Endothelial cell of umbilical vein (primary cell): ENCODE results near the gene DCDC1. TPM values are rescaled to one million over a fixed set of nuclear protein-coding genes. Genes with fewer than 3 reads are reported as not detected.

Experiments used
- BruUV-seq: library from RNA; stranded (reverse); fragments of 400-500 nt; replicated peaks from 2 replicates; lab custom pipeline; 2021; lab: Mats Ljungman, UMichigan
- CTCF ChIA-PET: fragments of 300-600, 350-600 bp; sonication (Branson Sonifier 250); formaldehyde crosslinking; loops from one replicate; lab custom pipeline; 2021; ENCODE audit warnings: antibody characterized with exemption, inconsistent platforms; lab: Charles Lee
- POLR2A ChIA-PET: fragments of 300-600, 350-600 bp; sonication (Branson Sonifier 250); formaldehyde crosslinking; loops from one replicate; lab custom pipeline; 2021; ENCODE audit warnings: antibody characterized with exemption, inconsistent platforms; lab: Charles Lee
- DNase-seq: peaks from one replicate; pipeline ENCODE4 v3.0.0-alpha.2; 2011; ENCODE audit warnings: low read depth, low spot score
- FAIRE-seq: peaks from 2 replicates; lab custom pipeline; 2011; peaks lifted over from hg19 to GRCh38; lab: Jason Lieb, UNC
- H2AFZ ChIP-seq: 2 replicates; pipeline ENCODE4 v1.6.0; 2012; ENCODE audit warnings: low read depth, low read length, control low read depth, inconsistent platforms
- H3K27ac ChIP-seq: 2 replicates; pipeline ENCODE4 v1.5.1; 2011; ENCODE audit warnings: low read depth, mild to moderate bottlenecking, control low read depth, low read length, moderate library complexity; ENCODE audit not compliant: insufficient read depth
- H3K27me3 ChIP-seq, 2 experiments: 2 replicates each; pipeline versions ENCODE4 v1.6.0 to v1.6.1; 2011; ENCODE audit warnings: low read length in 2 of 2, mixed read lengths in 1 of 2; ENCODE audit not compliant: control insufficient read depth in 2 of 2, insufficient read depth in 2 of 2
- H3K36me3 ChIP-seq, 2 experiments: 2 replicates in 1 of 2; 3 replicates in 1 of 2; pipeline ENCODE4 v1.5.1; 2011; ENCODE audit warnings: low read length in 2 of 2, mild to moderate bottlenecking in 1 of 2, moderate library complexity in 1 of 2; ENCODE audit not compliant: control insufficient read depth in 2 of 2, insufficient read depth in 2 of 2; ENCODE audit errors: extremely low read depth in 1 of 2
- H3K4me1 ChIP-seq: 3 replicates; pipeline ENCODE4 v1.5.1; 2011; ENCODE audit warnings: mild to moderate bottlenecking, low read length; ENCODE audit not compliant: control insufficient read depth, insufficient read depth; ENCODE audit errors: extremely low read depth
- H3K4me2 ChIP-seq: 2 replicates; pipeline ENCODE4 v1.6.1; 2011; ENCODE audit warnings: low read length, control low read depth, mixed read lengths; ENCODE audit not compliant: insufficient read depth
- H3K4me3 ChIP-seq, 3 experiments: fragments of 200-600 bp in 1 of 3; sonication (generic), shearing (Covaris generic) in 1 of 3; replicated peaks in 1 of 3; 2 replicates each; pipeline ENCODE4 v1.5.1; 2011 to 2016; ENCODE audit warnings: control low read depth in 3 of 3, low read length in 3 of 3, mild to moderate bottlenecking in 2 of 3, inconsistent platforms in 1 of 3, low read depth in 1 of 3, moderate library complexity in 1 of 3; ENCODE audit not compliant: insufficient read depth in 1 of 3
- H3K79me2 ChIP-seq: 2 replicates; pipeline ENCODE4 v1.6.0; 2012; ENCODE audit warnings: low read length, inconsistent platforms; ENCODE audit not compliant: control insufficient read depth, insufficient read depth
- H3K9ac ChIP-seq: replicated peaks from 2 replicates; pipeline ENCODE3; 2011; ENCODE audit warnings: low read length, control low read depth; ENCODE audit not compliant: insufficient read depth; ENCODE audit errors: extremely low read depth
- H3K9me1 ChIP-seq: replicated peaks from 3 replicates; pipeline ENCODE4 v1.6.0; 2011; ENCODE audit warnings: mild to moderate bottlenecking, low read length; ENCODE audit not compliant: control insufficient read depth, insufficient read depth; ENCODE audit errors: extremely low read depth
- H3K9me3 ChIP-seq: replicated peaks from 2 replicates; pipeline ENCODE4 v1.5.1; 2012; ENCODE audit warnings: low read length, inconsistent platforms; ENCODE audit not compliant: control insufficient read depth, insufficient read depth
- H4K20me1 ChIP-seq: replicated peaks from 2 replicates; pipeline ENCODE3; 2011; ENCODE audit warnings: mild to moderate bottlenecking, low read length; ENCODE audit not compliant: control insufficient read depth, insufficient read depth; ENCODE audit errors: extremely low read depth
- EZH2 ChIP-seq: IDR thresholded peaks from 2 replicates; pipeline ENCODE4 v1.6.1; 2012; ENCODE audit warnings: borderline replicate concordance, low read depth, mild to moderate bottlenecking, moderate library complexity, low read length, inconsistent platforms; ENCODE audit not compliant: severe bottlenecking
- FOS ChIP-seq: IDR thresholded peaks from 2 replicates; pipeline ENCODE4 v1.6.1; 2011; ENCODE audit warnings: mild to moderate bottlenecking, low read length, moderate library complexity, borderline replicate concordance; ENCODE audit not compliant: insufficient read depth
- GATA2 ChIP-seq: IDR thresholded peaks from 2 replicates; pipeline ENCODE4 v1.7.0; 2011; ENCODE audit warnings: low read depth, mild to moderate bottlenecking, moderate library complexity, mixed read lengths, low read length; ENCODE audit not compliant: insufficient read length, insufficient read depth
- JUN ChIP-seq: IDR thresholded peaks from 2 replicates; pipeline ENCODE4 v1.6.1; 2011; ENCODE audit warnings: borderline replicate concordance, low read depth; ENCODE audit not compliant: insufficient read length, insufficient read depth
- MYC ChIP-seq: IDR thresholded peaks from one replicate; pipeline ENCODE4 v1.6.1; 2011; ENCODE audit warnings: mild to moderate bottlenecking, low read depth, low read length
- POLR2A ChIP-seq: IDR thresholded peaks from 2 replicates; pipeline ENCODE4 v1.6.1; 2012; ENCODE audit warnings: low read depth, mild to moderate bottlenecking, control low read depth, low read length
- POLR2AphosphoS5 ChIP-seq: IDR thresholded peaks from 2 replicates; pipeline ENCODE4 v1.6.1; 2012; ENCODE audit warnings: low read depth, mild to moderate bottlenecking, control low read depth, low read length, moderate library complexity; ENCODE audit not compliant: insufficient read depth
- dilution Hi-C: fragments of 300-500 bp; cut with MboI; formaldehyde crosslinking; loops from one replicate; pipeline ENCODE4 v1.15.0; 2019; ENCODE audit warnings: low sequenced_read_pairs; ENCODE audit not compliant: extremely low pct_ligation_motif_present
- intact Hi-C: fragments of 100-400 bp; cut with micrococcal nuclease; formaldehyde crosslinking; loops from one replicate; pipeline ENCODE4 v1.10.0; 2022
- polyA plus RNA-seq, 4 experiments: library from polyadenylated mRNA; depleted of rRNA in 3 of 4; stranded (reverse) in 3 of 4; unstranded in 1 of 4; fragments of >200 nt; gene quantifications; 2 replicates each; pipeline versions ENCODE4 v1.2.1 to v1.2.3, GENCODE V29; 2011 to 2012; ENCODE audit warnings: missing spikeins in 1 of 4
- total RNA-seq: library from RNA; stranded (reverse); gene quantifications from 2 replicates; pipeline ENCODE4 v1.2.3, GENCODE V29; 2021
- TF ChIP-seq, protein P1 (sequence below), 2 donors: IDR thresholded peaks; 1 replicate in 1 of 2; 2 replicates in 1 of 2; pipeline ENCODE4 v1.5.1; 2011; ENCODE audit warnings: low read length in 2 of 2, mild to moderate bottlenecking in 2 of 2, moderate library complexity in 2 of 2, control low read depth in 1 of 2, inconsistent platforms in 1 of 2, low read depth in 1 of 2; ENCODE audit not compliant: insufficient read depth in 1 of 2; ENCODE audit errors: extremely low read depth in 1 of 2
- TF ChIP-seq, protein P2 (sequence below): IDR thresholded peaks from 2 replicates; pipeline ENCODE4 v1.6.1; 2011; ENCODE audit not compliant: insufficient read depth, insufficient read length

Gene DCDC1
- total and polyA plus RNA-seq, 2 donors (not counting 3 experiments of a cell fraction or from before 2014, with no cell fraction given), result 0.04 TPM; not detected in 1

DNA sequence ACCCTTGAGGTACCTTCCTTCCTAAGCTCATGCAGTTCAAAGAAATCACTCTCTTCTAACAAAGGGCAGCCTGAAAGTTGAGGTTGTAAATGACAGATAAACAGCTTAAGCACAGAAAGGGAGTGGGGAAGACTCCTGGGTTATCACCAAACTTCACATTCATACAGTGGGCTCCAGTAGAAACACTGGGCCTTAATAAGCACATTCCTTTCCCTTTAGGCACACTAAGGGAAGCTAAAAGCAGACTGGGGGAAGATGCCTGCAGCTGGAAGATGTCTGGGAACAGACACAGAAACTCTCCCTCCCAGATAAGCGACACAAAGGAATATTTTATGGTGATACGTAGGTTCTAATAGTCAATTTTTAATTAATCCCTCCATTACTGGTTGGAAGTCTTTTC is 433.0 kb downstream of the DCDC1 start:
- CTCF ChIA-PET, result no interaction called here
- no peak for TF ChIP-seq MYC
- TF ChIP-seq JUN, result no peak
- TF ChIP-seq EZH2, result no peak
- no peak for TF ChIP-seq POLR2A
- no peak for TF ChIP-seq FOS
- no peak for TF ChIP-seq POLR2AphosphoS5
- TF ChIP-seq, protein P1, sequence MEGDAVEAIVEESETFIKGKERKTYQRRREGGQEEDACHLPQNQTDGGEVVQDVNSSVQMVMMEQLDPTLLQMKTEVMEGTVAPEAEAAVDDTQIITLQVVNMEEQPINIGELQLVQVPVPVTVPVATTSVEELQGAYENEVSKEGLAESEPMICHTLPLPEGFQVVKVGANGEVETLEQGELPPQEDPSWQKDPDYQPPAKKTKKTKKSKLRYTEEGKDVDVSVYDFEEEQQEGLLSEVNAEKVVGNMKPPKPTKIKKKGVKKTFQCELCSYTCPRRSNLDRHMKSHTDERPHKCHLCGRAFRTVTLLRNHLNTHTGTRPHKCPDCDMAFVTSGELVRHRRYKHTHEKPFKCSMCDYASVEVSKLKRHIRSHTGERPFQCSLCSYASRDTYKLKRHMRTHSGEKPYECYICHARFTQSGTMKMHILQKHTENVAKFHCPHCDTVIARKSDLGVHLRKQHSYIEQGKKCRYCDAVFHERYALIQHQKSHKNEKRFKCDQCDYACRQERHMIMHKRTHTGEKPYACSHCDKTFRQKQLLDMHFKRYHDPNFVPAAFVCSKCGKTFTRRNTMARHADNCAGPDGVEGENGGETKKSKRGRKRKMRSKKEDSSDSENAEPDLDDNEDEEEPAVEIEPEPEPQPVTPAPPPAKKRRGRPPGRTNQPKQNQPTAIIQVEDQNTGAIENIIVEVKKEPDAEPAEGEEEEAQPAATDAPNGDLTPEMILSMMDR (IDR thresholded peaks at IDR 0.05; ENCODE audit: extremely low read depth in 1 of 2, insufficient read depth in 1 of 2, low read depth in 1 of 2, low read length in 2 of 2), result no peak
- TF ChIP-seq, protein P2, sequence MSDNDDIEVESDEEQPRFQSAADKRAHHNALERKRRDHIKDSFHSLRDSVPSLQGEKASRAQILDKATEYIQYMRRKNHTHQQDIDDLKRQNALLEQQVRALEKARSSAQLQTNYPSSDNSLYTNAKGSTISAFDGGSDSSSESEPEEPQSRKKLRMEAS, result no peak
- no peak for TF ChIP-seq GATA2
- intact Hi-C loops (no loop called here), dilution Hi-C loops (no loop called here)
- H2AFZ ChIP-seq, result no peak overlapping the region
- H3K9me1 ChIP-seq, result no peaks in the 10 kb centered on the region
- BruUV-seq, result no TSS peak
- FAIRE-seq (no peak), DNase-seq (no peak)
- no peak overlapping the region for H3K4me3 ChIP-seq
- no peak overlapping the region for H3K4me2 ChIP-seq
- H4K20me1 ChIP-seq, result no peaks in the 10 kb centered on the region
- H3K36me3 ChIP-seq, result no peaks in the 10 kb centered on the region
- no peak overlapping the region for H3K27ac ChIP-seq
- H3K79me2 ChIP-seq, result no peaks in the 10 kb centered on the region
- no peaks in the 10 kb centered on the region for H3K27me3 ChIP-seq
- peaks cover 3% of the 10 kb centered on the region for H3K9me3 ChIP-seq
- POLR2A ChIA-PET, result no interaction called here
- H3K9ac ChIP-seq, result no peak overlapping the region
- H3K4me1 ChIP-seq, result no peaks in the 10 kb centered on the region
